Stomach (tissue), 4 donors: Measurements from ENCODE around the gene MYO3B.

ENCODE experiments used
- CTCF ChIP-seq, 7 experiments: fragments of 450-650 bp in 4 of 7; fragments of 200-600 bp in 3 of 7; sonication (generic) in 3 of 7; IDR thresholded peaks; one replicate each; pipeline ENCODE4 v1.5.1; 2016 to 2019; ENCODE audit warnings: antibody characterized with exemption in 7 of 7, control low read depth in 2 of 7, mild to moderate bottlenecking in 1 of 7
- POLR2A ChIP-seq, 4 donors: fragments of 450-650 bp; IDR thresholded peaks; one replicate each; pipeline ENCODE4 v1.6.1; 2016; ENCODE audit warnings: antibody characterized with exemption in 4 of 4, control low read depth in 2 of 4, mild to moderate bottlenecking in 1 of 4, moderate library complexity in 1 of 4
- POLR2AphosphoS5 ChIP-seq, 3 donors: sonication (generic); formaldehyde crosslinking; IDR thresholded peaks; one replicate each; pipeline ENCODE4 v1.6.1; 2016; ENCODE audit warnings: antibody characterized with exemption in 3 of 3

GRCh38 chr2:170467568-170468422 is 289.8 kb downstream of the MYO3B start:
- TF ChIP-seq CTCF (IDR thresholded peaks at IDR 0.05): no peak
- TF ChIP-seq POLR2AphosphoS5 (IDR thresholded peaks at IDR 0.05): no peak
- no peak for TF ChIP-seq POLR2A (IDR thresholded peaks at IDR 0.05)
